Measurements from ENCODE around the gene ULK3.
"Not testable (repeated sequence)": the region's sequence is repeated elsewhere in the genome, so short reads cannot be mapped to it uniquely, and the experiment has no call there.

Gene ULK3

GRCh38 chr15:74888716-74889115 is 45.8 kb upstream of the ULK3 start:
- H3K4me3 ChIP-seq (ENCODE audit: low read depth, low read length), result no peak overlapping the region
- DNase-seq (ENCODE audit: low read depth), result no peak
- no peak for TF ChIP-seq CTCF (IDR thresholded peaks at IDR 0.05; ENCODE audit: insufficient read depth, low read depth, low read length, missing control alignments)

- not testable (repeated sequence) for H3K4me3 ChIP-seq (ENCODE audit: low read depth, low read length); DNase-seq (ENCODE audit: low read depth)
Measured at GRCh38 chr15:74887537-74888193, 44.7 kb upstream of the ULK3 start.

- no peak overlapping the region for H3K4me3 ChIP-seq (ENCODE audit: low read depth, low read length)
- no peak for DNase-seq (ENCODE audit: low read depth)
- no peak for TF ChIP-seq CTCF (IDR thresholded peaks at IDR 0.05; ENCODE audit: insufficient read depth, low read depth, low read length, missing control alignments)
Measured at GRCh38 chr15:74885461-74885860, 42.5 kb upstream of the ULK3 start.

GRCh38 chr15:74884428-74885223 is 41.7 kb upstream of the ULK3 start:
- TF ChIP-seq CTCF (IDR thresholded peaks at IDR 0.05; ENCODE audit: insufficient read depth, low read depth, low read length, missing control alignments), result no peak
- no peak overlapping the region for H3K4me3 ChIP-seq (ENCODE audit: low read depth, low read length)
- no peak for DNase-seq (ENCODE audit: low read depth)

- TF ChIP-seq CTCF (IDR thresholded peaks at IDR 0.05; ENCODE audit: insufficient read depth, low read depth, low read length, missing control alignments), result no peak
- DNase-seq (ENCODE audit: low read depth), result no peak
Measured at GRCh38 chr15:74882528-74882927, 39.6 kb upstream of the ULK3 start.

GRCh38 chr15:74878273-74878672 is 35.3 kb upstream of the ULK3 start:
- no peak for TF ChIP-seq CTCF (IDR thresholded peaks at IDR 0.05; ENCODE audit: insufficient read depth, low read depth, low read length, missing control alignments)
- no peak for DNase-seq (ENCODE audit: low read depth)
- H3K4me3 ChIP-seq (ENCODE audit: low read depth, low read length), result no peak overlapping the region

More at GRCh38 chr15:74882528-74882927, 39.6 kb upstream of the ULK3 start:
- H3K4me3 ChIP-seq (ENCODE audit: low read depth, low read length), result no peak overlapping the region

- peak overlapping the region; percentile 99 for H3K4me3 ChIP-seq (ENCODE audit: low read depth, low read length)
- no peak for TF ChIP-seq CTCF (IDR thresholded peaks at IDR 0.05; ENCODE audit: insufficient read depth, low read depth, low read length, missing control alignments)
- DNase-seq (ENCODE audit: low read depth), result peak; percentile 37
Measured at GRCh38 chr15:74873756-74874424, 30.9 kb upstream of the ULK3 start.
